K562 (cell line): Measurements from ENCODE around the gene MTG1. TPM values are rescaled to one million over a fixed set of nuclear protein-coding genes. Genes with fewer than 3 reads are reported as not detected.

ENCODE experiments used
- ATAC-seq: fragments of 200-7000 bp; cut with Tn5 transposase; 3 replicates; pipeline ENCODE4 v1.9.1; 2020; ENCODE audit warnings: moderate library complexity
- BruUV-seq: library from RNA; stranded (reverse); fragments of 400-500 nt; replicated peaks from 2 replicates; lab custom pipeline; 2021; lab: Mats Ljungman, UMichigan
- CTCF ChIA-PET: fragments of 300-600 bp; formaldehyde crosslinking; extraction: SDS; loops from one replicate; lab custom pipeline; 2021; ENCODE audit warnings: low intra/inter-chr PET ratio; lab: Yijun Ruan, JAX
- POLR2A ChIA-PET: fragments of 300-600, 350-650 bp; sonication (Branson Sonifier 250); formaldehyde crosslinking; extraction: SDS; loops from one replicate; lab custom pipeline; 2021; ENCODE audit warnings: antibody characterized with exemption, inconsistent platforms; lab: Yijun Ruan, JAX
- DNase-seq, 4 experiments: peaks; one replicate each; pipeline versions ENCODE4 v3.0.0 to v3.0.0-alpha.2; 2011 to 2018; ENCODE audit warnings: low spot score in 3 of 4, mixed read lengths in 3 of 4; ENCODE audit errors: extremely low read depth in 1 of 4
- FAIRE-seq: peaks from 2 replicates; lab custom pipeline; 2011; peaks lifted over from hg19 to GRCh38; lab: Jason Lieb, UNC
- H2AFZ ChIP-seq: 2 replicates; pipeline ENCODE4 v1.6.0; 2011; ENCODE audit warnings: low read depth, low read length, control low read depth, inconsistent platforms
- H3K27ac ChIP-seq: fragments of 200-600 bp; 3 replicates; pipeline ENCODE4 v1.8.0; 2011; ENCODE audit warnings: low read depth, mild to moderate bottlenecking, control low read depth, inconsistent platforms, low read length, moderate library complexity, mixed read lengths; ENCODE audit errors: extremely low read depth
- H3K27me3 ChIP-seq, 2 experiments: fragments of 300-600 bp in 1 of 2; 2 replicates in 1 of 2; 3 replicates in 1 of 2; pipeline versions ENCODE4 v1.6.0 to v1.8.0; 2011; ENCODE audit warnings: inconsistent platforms in 2 of 2, low read length in 2 of 2, mild to moderate bottlenecking in 1 of 2, mixed read lengths in 1 of 2, moderate library complexity in 1 of 2; ENCODE audit not compliant: control insufficient read depth in 2 of 2, insufficient read depth in 2 of 2
- H3K36me3 ChIP-seq: fragments of 300-600 bp; 3 replicates; pipeline ENCODE4 v1.8.0; 2011; ENCODE audit warnings: mild to moderate bottlenecking, low read length, inconsistent platforms; ENCODE audit not compliant: control insufficient read depth, insufficient read depth
- H3K4me1 ChIP-seq, 2 experiments: fragments of 200-600 bp in 1 of 2; replicated peaks in 1 of 2; 2 replicates in 1 of 2; 3 replicates in 1 of 2; pipeline versions ENCODE4 v1.5.1 to v1.8.0; 2011; ENCODE audit warnings: inconsistent platforms in 2 of 2, low read length in 2 of 2, mild to moderate bottlenecking in 1 of 2, mixed read lengths in 1 of 2, moderate library complexity in 1 of 2; ENCODE audit not compliant: control insufficient read depth in 2 of 2, insufficient read depth in 2 of 2
- H3K4me2 ChIP-seq: 2 replicates; pipeline ENCODE4 v1.6.1; 2011; ENCODE audit warnings: low read length, control low read depth, inconsistent platforms, mixed read lengths; ENCODE audit not compliant: insufficient read depth
- H3K4me3 ChIP-seq: fragments of 200-600 bp; sonication (generic), shearing (Covaris generic); 2 replicates; pipeline ENCODE4 v1.5.1; 2016; ENCODE audit warnings: control low read depth, inconsistent platforms
- H3K79me2 ChIP-seq: fragments of 200-600 bp; 3 replicates; pipeline ENCODE4 v1.8.0; 2011; ENCODE audit warnings: low read length, inconsistent platforms; ENCODE audit not compliant: control insufficient read depth, insufficient read depth
- H3K9ac ChIP-seq, 2 experiments: 2 replicates each; pipeline versions ENCODE4 v1.6.0 to v1.6.1; 2011; ENCODE audit warnings: low read depth in 2 of 2, low read length in 2 of 2, control low read depth in 1 of 2, inconsistent platforms in 1 of 2, mild to moderate bottlenecking in 1 of 2, mixed read lengths in 1 of 2; ENCODE audit not compliant: insufficient read depth in 1 of 2
- H3K9me1 ChIP-seq: one replicate; pipeline ENCODE4 v1.6.0; 2011; ENCODE audit warnings: inconsistent platforms, mild to moderate bottlenecking, low read length, moderate library complexity; ENCODE audit not compliant: control insufficient read depth, insufficient read depth
- H3K9me3 ChIP-seq: replicated peaks from 2 replicates; pipeline ENCODE4 v1.5.1; 2011; ENCODE audit warnings: low read depth, low read length, inconsistent platforms; ENCODE audit not compliant: control insufficient read depth, insufficient read depth
- H4K20me1 ChIP-seq: replicated peaks from 2 replicates; pipeline ENCODE4 v1.6.1; 2011; ENCODE audit warnings: low read length, inconsistent platforms, mixed read lengths; ENCODE audit not compliant: control insufficient read depth, insufficient read depth
- EP400 ChIP-seq: fragments of 450-650 bp; IDR thresholded peaks from 2 replicates; pipeline ENCODE4 v1.6.1; 2017; ENCODE audit warnings: antibody characterized with exemption, mild to moderate bottlenecking, moderate library complexity
- ERF ChIP-seq: fragments of 450-650 bp; formaldehyde crosslinking; IDR thresholded peaks from 2 replicates; pipeline ENCODE4 v1.4.0; 2020; ENCODE audit warnings: mild to moderate bottlenecking, mixed read lengths
- POLR2G ChIP-seq: fragments of 200-400 bp; formaldehyde crosslinking; IDR thresholded peaks from 2 replicates; pipeline ENCODE4 v1.6.1; 2017; ENCODE audit warnings: low read depth, mild to moderate bottlenecking, antibody characterized with exemption, low read length, moderate library complexity
- RBFOX2 ChIP-seq: fragments of 200-400 bp; formaldehyde crosslinking; IDR thresholded peaks from 2 replicates; pipeline ENCODE4 v1.6.1; 2017; ENCODE audit warnings: low read depth, mild to moderate bottlenecking, low read length, moderate library complexity
- ZSCAN32 ChIP-seq: fragments of 450-650 bp; formaldehyde crosslinking; IDR thresholded peaks from 2 replicates; pipeline ENCODE4 v1.4.0; 2020; ENCODE audit warnings: mild to moderate bottlenecking, moderate library complexity
- WGBS: fragments of 100-300 bp; shearing (Covaris generic); methylation state at CpG from one replicate; pipeline ENCODE4 v1.1.6; 2016; ENCODE audit warnings: low coverage, mixed read lengths; ENCODE audit not compliant: insufficient coverage; ENCODE audit errors: missing lambda C conversion rate; 5-methylcytosine and 5-hydroxymethylcytosine counted together
- in situ Hi-C: fragments of 300-500 bp; cut with MboI; formaldehyde crosslinking; loops from 4 replicates; pipeline ENCODE4 v1.15.0; 2018; ENCODE audit warnings: inconsistent platforms, mixed read lengths
- intact Hi-C: fragments of 100-400 bp; cut with micrococcal nuclease; formaldehyde crosslinking; loops from 2 replicates; pipeline ENCODE4 v1.14.2; 2022
- polyA plus RNA-seq, 8 experiments: library from polyadenylated mRNA; depleted of rRNA in 4 of 8; stranded (reverse) in 5 of 8; unstranded in 3 of 8; fragments of >200 nt; fragmentation: Nextera tagmentation in 2 of 8; fragmentation: Illumina TruSeq in 1 of 8; extraction: Ambion mirVana in 2 of 8; extraction: Trizol in 1 of 8; gene quantifications; 2 replicates each; pipeline versions ENCODE4 v1.2.1 to v1.2.3, GENCODE V29; 2011 to 2014; ENCODE audit warnings: inconsistent platforms in 1 of 8, missing spikeins in 1 of 8
- total RNA-seq, 7 experiments: library from RNA; depleted of rRNA in 6 of 7; stranded (reverse); fragments of >200 nt in 6 of 7; fragmentation: Illumina TruSeq in 2 of 7; extraction: Trizol in 2 of 7; gene quantifications; 2 replicates each; pipeline versions ENCODE4 v1.2.1 to v1.2.3, GENCODE V29; 2011 to 2021; ENCODE audit warnings: low replicate concordance in 1 of 7
- TF ChIP-seq, protein P1 (sequence below): sonication (generic); formaldehyde crosslinking; IDR thresholded peaks from 2 replicates; pipeline ENCODE4 v1.8.0; 2022; ENCODE audit warnings: mild to moderate bottlenecking, missing genetic modification reagents
- TF ChIP-seq, protein P2 (sequence below): fragments of 250-450 bp; sonication (Bioruptor Pico); IDR thresholded peaks from 2 replicates; pipeline ENCODE4 v1.8.0; 2022; ENCODE audit warnings: moderate library complexity, mild to moderate bottlenecking, inconsistent platforms

MTG1 gene
- total and polyA plus RNA-seq, 9 of the 15 experiments (the other 6 are each of a cell fraction or from before 2014, with no cell fraction given) = 2.8 to 28.2 (median 15.4) TPM

DNA sequence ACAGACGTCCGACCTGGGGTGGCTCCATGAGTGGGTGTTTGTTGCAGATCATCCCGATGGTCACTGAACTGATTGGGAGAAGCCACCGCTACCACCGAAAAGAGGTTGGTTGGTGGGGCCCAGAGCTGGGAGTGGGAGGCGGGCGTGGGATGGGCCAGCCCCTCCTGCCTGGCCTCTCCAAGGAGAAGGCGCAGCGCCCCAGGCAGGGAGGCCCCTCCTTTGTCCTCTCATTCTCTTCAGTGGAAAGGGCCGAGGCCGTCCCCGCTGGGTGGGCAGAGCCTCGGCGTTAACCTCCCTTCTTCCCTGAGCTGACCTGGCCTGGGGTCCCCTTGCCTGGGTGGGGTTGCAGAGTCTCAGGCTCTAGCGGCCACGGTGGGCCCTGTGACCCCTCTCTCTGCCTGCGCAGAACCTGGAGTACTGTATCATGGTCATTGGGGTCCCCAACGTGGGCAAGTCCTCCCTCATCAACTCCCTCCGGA, 5.2 kb downstream of the MTG1 start:
- no peaks in the 10 kb centered on the region for H3K27me3 ChIP-seq
- in situ Hi-C loops (no loop called here), intact Hi-C loops (loop anchor here (10.0 kb wide), 1 partner anchor 74 kb away; no protein-coding TSS in a partner anchor)
- TF ChIP-seq ZSCAN32 (CRISPR knock-in tag) (no peak), RBFOX2 (0 out of 2 replicates have a peak, but pooled peaks have one; percentile 21), POLR2G (peak; percentile 42; the same call in 1 of the 2 replicates), EP400 (no peak), ERF (CRISPR knock-in tag) (no peak)
- TF ChIP-seq, protein P1, sequence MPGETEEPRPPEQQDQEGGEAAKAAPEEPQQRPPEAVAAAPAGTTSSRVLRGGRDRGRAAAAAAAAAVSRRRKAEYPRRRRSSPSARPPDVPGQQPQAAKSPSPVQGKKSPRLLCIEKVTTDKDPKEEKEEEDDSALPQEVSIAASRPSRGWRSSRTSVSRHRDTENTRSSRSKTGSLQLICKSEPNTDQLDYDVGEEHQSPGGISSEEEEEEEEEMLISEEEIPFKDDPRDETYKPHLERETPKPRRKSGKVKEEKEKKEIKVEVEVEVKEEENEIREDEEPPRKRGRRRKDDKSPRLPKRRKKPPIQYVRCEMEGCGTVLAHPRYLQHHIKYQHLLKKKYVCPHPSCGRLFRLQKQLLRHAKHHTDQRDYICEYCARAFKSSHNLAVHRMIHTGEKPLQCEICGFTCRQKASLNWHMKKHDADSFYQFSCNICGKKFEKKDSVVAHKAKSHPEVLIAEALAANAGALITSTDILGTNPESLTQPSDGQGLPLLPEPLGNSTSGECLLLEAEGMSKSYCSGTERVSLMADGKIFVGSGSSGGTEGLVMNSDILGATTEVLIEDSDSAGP (CRISPR knock-in tag) = no peak
- TF ChIP-seq, protein P2, sequence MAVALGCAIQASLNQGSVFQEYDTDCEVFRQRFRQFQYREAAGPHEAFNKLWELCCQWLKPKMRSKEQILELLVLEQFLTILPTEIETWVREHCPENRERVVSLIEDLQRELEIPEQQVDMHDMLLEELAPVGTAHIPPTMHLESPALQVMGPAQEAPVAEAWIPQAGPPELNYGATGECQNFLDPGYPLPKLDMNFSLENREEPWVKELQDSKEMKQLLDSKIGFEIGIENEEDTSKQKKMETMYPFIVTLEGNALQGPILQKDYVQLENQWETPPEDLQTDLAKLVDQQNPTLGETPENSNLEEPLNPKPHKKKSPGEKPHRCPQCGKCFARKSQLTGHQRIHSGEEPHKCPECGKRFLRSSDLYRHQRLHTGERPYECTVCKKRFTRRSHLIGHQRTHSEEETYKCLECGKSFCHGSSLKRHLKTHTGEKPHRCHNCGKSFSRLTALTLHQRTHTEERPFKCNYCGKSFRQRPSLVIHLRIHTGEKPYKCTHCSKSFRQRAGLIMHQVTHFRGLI = no peak
- peak overlapping the region in 1 of 2 experiments; percentile 45; a peak in 2 of 4 replicates for H3K9ac ChIP-seq
- peaks cover 20% of the 10 kb centered on the region for H3K79me2 ChIP-seq
- ChIA-PET POLR2A (no interaction called here), CTCF (no interaction called here)
- 87% methylated on average over 3 of the region's 19 CpGs for WGBS
- FAIRE-seq (no peak), ATAC-seq (no peak), DNase-seq (no peak)
- peaks cover 52% of the 10 kb centered on the region; the same call in 2 of the 3 replicates for H3K36me3 ChIP-seq
- H3K4me3 ChIP-seq = no peak overlapping the region
- no peaks in the 10 kb centered on the region for H3K9me3 ChIP-seq
- BruUV-seq = no TSS peak
- no peaks in the 10 kb centered on the region for H3K9me1 ChIP-seq
- H3K4me1 ChIP-seq = peaks cover 5 to 27% of the 10 kb centered on the region in 2 experiments; a peak in 4 of 5 replicates
- H2AFZ ChIP-seq = no peak overlapping the region
- H3K4me2 ChIP-seq = no peak overlapping the region
- no peaks in the 10 kb centered on the region for H4K20me1 ChIP-seq
- H3K27ac ChIP-seq = no peak overlapping the region
